ENCODE data around the gene SCIMP.

DNA sequence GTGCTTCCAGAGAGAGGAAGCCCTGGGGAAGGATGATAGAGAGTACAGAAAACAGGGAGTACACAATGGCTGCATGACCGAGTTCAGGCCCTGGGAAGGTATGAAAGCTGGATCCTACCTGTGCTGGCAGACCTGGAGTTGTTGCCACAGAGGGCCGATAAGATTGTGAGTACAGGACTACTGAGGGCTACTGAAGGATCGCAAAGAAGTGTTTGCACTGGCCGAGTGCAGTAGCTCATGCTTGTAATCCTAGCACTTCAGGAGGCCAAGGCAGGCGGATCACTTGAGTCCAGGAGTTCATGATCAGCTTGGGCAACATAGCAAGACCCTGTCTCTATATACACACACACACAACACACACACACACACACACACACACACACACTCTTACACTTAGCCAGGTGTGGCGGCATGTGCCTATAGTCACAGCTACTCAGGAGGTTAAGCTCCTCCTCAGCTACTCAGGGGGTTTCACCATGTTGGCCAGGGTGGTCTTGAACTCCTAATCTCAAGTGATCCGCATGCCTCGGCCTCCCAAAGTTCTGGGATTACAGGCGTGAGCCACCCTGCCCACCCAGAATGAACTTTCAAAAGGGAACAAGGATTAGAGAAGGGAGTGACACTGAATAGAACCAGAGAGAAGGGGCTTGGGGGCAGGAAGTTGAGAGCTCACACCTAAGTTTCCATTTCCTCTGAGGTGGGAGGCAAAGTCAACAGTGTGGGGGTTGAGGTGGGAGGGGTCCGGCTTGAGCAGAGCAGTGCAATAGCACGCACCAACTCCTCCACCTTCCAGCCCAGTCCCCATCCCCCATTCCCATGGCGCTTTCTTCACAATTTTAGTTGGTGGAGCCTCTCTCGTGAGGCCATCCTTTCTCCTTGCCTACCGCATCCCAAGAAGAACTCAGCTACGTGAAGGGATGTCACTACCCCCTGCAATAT, 7.5 kb downstream of the SCIMP start:
- TF ChIP-seq, protein P1, sequence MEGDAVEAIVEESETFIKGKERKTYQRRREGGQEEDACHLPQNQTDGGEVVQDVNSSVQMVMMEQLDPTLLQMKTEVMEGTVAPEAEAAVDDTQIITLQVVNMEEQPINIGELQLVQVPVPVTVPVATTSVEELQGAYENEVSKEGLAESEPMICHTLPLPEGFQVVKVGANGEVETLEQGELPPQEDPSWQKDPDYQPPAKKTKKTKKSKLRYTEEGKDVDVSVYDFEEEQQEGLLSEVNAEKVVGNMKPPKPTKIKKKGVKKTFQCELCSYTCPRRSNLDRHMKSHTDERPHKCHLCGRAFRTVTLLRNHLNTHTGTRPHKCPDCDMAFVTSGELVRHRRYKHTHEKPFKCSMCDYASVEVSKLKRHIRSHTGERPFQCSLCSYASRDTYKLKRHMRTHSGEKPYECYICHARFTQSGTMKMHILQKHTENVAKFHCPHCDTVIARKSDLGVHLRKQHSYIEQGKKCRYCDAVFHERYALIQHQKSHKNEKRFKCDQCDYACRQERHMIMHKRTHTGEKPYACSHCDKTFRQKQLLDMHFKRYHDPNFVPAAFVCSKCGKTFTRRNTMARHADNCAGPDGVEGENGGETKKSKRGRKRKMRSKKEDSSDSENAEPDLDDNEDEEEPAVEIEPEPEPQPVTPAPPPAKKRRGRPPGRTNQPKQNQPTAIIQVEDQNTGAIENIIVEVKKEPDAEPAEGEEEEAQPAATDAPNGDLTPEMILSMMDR (IDR thresholded peaks at IDR 0.05) = no peak
- TF ChIP-seq ZFX (IDR thresholded peaks at IDR 0.05; ENCODE audit: borderline replicate concordance) = no peak

Data from 22Rv1 (cell line).